ENCODE data around the gene SRM.
"Not testable (repeated sequence)": the region's sequence is repeated elsewhere in the genome, so short reads cannot be mapped to it uniquely, and the experiment has no call there.

The SRM gene

GRCh38 chr1:11059968-11060830 is at the start of gene SRM:
Gene SRM, minus strand, starts transcription at chr1:11060018. Its CDS starts 75 bp downstream, at chr1:11059943.
- DNase-seq (ENCODE audit: low spot score in 2 of 2) = peak; percentile 87 to 92
- H3K27me3 ChIP-seq (ENCODE audit: low read depth) = no peaks in the 10 kb centered on the region
- H3K9me3 ChIP-seq = no peaks in the 10 kb centered on the region; the same call in 1 of the 2 replicates
- peak within 1 kb of the TSS; percentile 83 for H3K4me3 ChIP-seq
- H3K4me1 ChIP-seq = peaks cover 8% of the 10 kb centered on the region; the same call in 1 of the 2 replicates
- peaks cover 48% of the 10 kb centered on the region for H3K36me3 ChIP-seq (replicated peaks)
- in situ Hi-C loops (cut with MboI; ENCODE audit: low sequenced_read_pairs) = loop anchor here (10.0 kb wide), 1 partner anchor 575 kb away; no protein-coding TSS in a partner anchor

- Histone ChIP-seq H3K4me1 (no peaks in the 10 kb centered on the region), H3K4me3 (no peak overlapping the region), H3K9me3 (no peaks in the 10 kb centered on the region), H3K27me3 (ENCODE audit: low read depth) (no peaks in the 10 kb centered on the region), H3K36me3 (replicated peaks) (peaks cover 59% of the 10 kb centered on the region)
- no peak for DNase-seq (ENCODE audit: low spot score in 2 of 2)
- in situ Hi-C loops (cut with MboI; ENCODE audit: low sequenced_read_pairs) = no loop called here
Measured at GRCh38 chr1:11109047-11109760, 49.4 kb upstream of the SRM start.

GRCh38 chr1:11107599-11107998 is 47.8 kb upstream of the SRM start:
- in situ Hi-C loops (cut with MboI; ENCODE audit: low sequenced_read_pairs) = no loop called here
- Histone ChIP-seq H3K4me3 (no peak overlapping the region), H3K4me1 (no peaks in the 10 kb centered on the region), H3K36me3 (replicated peaks) (peaks cover 45% of the 10 kb centered on the region), H3K9me3 (no peaks in the 10 kb centered on the region), H3K27me3 (ENCODE audit: low read depth) (no peaks in the 10 kb centered on the region)
- DNase-seq (ENCODE audit: low spot score in 2 of 2) = no peak

DNA sequence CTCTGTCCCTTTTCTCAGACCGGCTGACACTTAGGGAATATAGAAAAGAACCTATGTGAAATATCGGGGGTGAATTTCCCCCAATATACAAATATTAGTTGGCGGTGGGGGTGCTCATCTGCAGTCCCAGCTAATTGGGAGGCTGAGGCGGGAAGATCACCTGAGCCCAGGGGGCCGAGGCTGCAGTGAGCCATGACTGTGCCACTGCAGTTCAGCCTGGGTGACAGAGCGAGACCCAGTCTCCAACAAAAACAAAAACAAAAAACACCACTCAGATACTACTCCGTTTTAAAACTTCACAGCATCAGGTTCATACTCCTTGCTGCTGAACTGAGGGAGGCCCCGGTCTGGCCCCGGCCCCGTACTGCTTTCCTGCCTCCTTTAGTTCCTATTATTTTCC is 45.8 kb upstream of the SRM start:
- Histone ChIP-seq H3K4me3 (no peak overlapping the region), H3K4me1 (no peaks in the 10 kb centered on the region), H3K9me3 (no peaks in the 10 kb centered on the region), H3K27me3 (ENCODE audit: low read depth) (no peaks in the 10 kb centered on the region), H3K36me3 (replicated peaks) (peaks cover 35% of the 10 kb centered on the region)
- no peak for DNase-seq (ENCODE audit: low spot score in 2 of 2)
- in situ Hi-C loops (cut with MboI; ENCODE audit: low sequenced_read_pairs) = no loop called here

DNA sequence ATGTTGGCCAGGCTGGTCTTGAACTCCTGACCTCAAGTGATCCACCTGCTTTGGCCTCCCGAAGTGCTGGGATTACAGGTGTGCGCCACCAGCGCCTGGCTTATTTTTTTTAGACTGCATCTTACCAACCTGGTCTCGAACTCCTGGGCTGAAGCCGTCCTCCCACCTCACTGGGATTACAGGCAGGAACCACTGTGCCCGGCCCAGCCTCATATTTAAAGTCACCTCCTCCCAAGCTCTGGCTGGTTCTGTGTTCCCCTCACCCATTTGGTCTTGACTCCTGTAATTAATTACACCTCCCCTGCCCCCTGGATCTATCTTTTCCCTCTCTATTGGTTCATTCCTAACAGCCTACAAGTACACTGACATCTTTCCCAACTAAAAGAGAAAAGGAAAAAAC is 41.5 kb upstream of the SRM start:
- Histone ChIP-seq H3K36me3 (replicated peaks) (peaks cover 27% of the 10 kb centered on the region), H3K4me3 (no peak overlapping the region), H3K27me3 (ENCODE audit: low read depth) (no peaks in the 10 kb centered on the region), H3K9me3 (no peaks in the 10 kb centered on the region), H3K4me1 (peaks cover 13% of the 10 kb centered on the region)
- DNase-seq (ENCODE audit: low spot score in 2 of 2) = no peak
- in situ Hi-C loops (cut with MboI; ENCODE audit: low sequenced_read_pairs) = no loop called here

- H3K9me3 ChIP-seq; in situ Hi-C loops (cut with MboI; ENCODE audit: low sequenced_read_pairs); H3K27me3 ChIP-seq (ENCODE audit: low read depth); DNase-seq (ENCODE audit: low spot score in 2 of 2); H3K4me3 ChIP-seq: not testable (repeated sequence)
- Histone ChIP-seq H3K36me3 (replicated peaks) (peaks cover 27% of the 10 kb centered on the region), H3K4me1 (peaks cover 13% of the 10 kb centered on the region)
Measured at GRCh38 chr1:11100806-11101205, 41.0 kb upstream of the SRM start.

GRCh38 chr1:11100149-11100493 is 40.3 kb upstream of the SRM start:
- no peak for DNase-seq (ENCODE audit: low spot score in 2 of 2)
- H3K9me3 ChIP-seq = no peaks in the 10 kb centered on the region
- in situ Hi-C loops (cut with MboI; ENCODE audit: low sequenced_read_pairs) = no loop called here
- peaks cover 13% of the 10 kb centered on the region for H3K4me1 ChIP-seq
- no peaks in the 10 kb centered on the region for H3K27me3 ChIP-seq (ENCODE audit: low read depth)
- peaks cover 32% of the 10 kb centered on the region for H3K36me3 ChIP-seq (replicated peaks)
- H3K4me3 ChIP-seq = peak overlapping the region; percentile 98

DNA sequence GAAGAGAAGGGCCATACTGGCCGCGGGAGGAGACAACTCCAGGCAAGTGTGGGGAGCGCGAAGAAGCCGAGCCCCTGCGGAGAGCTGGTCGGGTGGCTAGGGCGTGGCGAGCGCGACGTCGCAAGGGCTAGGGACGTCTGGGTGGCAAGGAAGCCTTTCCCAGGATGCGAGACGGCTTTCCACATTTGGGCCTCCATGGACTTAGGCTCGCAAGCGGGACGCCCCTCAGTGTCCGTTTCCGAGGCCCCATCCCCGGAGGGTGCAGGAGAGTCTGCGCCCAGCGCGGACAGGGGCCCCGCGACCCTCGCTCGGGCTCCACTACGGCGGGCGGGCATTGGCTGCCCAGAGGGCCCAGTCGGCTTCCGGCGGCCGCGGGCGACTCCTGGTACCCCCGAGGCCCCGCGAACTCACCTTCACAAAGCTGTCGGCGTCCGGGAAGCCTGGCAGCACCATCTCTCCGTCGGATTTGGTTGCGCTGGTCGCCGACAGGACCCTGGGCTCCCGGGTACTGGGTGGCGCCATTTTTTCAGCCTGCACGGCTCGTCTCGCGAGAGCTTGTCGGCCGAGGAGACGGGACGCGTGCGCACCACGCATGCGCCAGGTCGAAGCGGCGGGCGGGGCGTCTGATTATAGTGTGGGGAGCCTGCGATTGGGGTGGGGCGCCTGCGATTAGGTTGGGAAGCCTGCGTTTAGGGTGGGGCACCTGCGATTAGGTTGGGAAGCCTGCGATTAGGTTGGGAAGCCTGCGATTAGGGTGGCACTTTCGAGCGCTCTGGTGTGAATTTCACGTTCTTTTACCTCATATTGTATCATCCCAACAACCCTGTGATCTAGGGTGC is 39.7 kb upstream of the SRM start, which contains the start of gene EXOSC10:
Gene EXOSC10, minus strand, starts transcription at position 560 of the 839 bp plus-strand sequence. Its CDS starts 38 bp downstream, at position 522.
- no peaks in the 10 kb centered on the region for H3K9me3 ChIP-seq
- H3K4me1 ChIP-seq = peaks cover 13% of the 10 kb centered on the region
- no peaks in the 10 kb centered on the region for H3K27me3 ChIP-seq (ENCODE audit: low read depth)
- in situ Hi-C loops (cut with MboI; ENCODE audit: low sequenced_read_pairs) = no loop called here
- H3K4me3 ChIP-seq = peak within 1 kb of the TSS; percentile 98
- H3K36me3 ChIP-seq (replicated peaks) = peaks cover 38% of the 10 kb centered on the region
- DNase-seq (ENCODE audit: low spot score in 2 of 2) = peak; percentile 83 to 96

DNA sequence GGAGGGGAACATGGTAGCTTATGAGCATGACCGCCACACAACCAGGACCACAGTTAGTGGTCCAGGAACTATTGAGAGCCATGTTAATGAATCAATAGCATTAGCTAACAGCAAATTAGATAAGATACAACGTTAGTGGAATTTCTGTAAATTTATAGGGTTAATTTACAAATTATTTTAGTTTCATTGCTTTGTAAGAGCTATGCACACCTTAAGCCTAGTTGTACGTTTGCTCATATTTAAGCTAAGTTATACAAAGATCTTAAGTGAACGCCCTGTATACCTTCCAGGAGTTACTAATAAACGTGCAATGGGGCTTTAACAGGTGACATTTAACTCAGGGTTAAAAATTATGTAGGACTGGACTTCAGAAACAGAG is 39.1 kb upstream of the SRM start:
- Histone ChIP-seq H3K4me3 (peak overlapping the region; percentile 98), H3K4me1 (peaks cover 13% of the 10 kb centered on the region), H3K27me3 (ENCODE audit: low read depth) (no peaks in the 10 kb centered on the region), H3K9me3 (no peaks in the 10 kb centered on the region), H3K36me3 (replicated peaks) (peaks cover 42% of the 10 kb centered on the region)
- in situ Hi-C loops (cut with MboI; ENCODE audit: low sequenced_read_pairs) = no loop called here
- no peak for DNase-seq (ENCODE audit: low spot score in 2 of 2)

- DNase-seq (ENCODE audit: low spot score in 2 of 2); H3K27me3 ChIP-seq (ENCODE audit: low read depth); H3K4me3 ChIP-seq; H3K4me1 ChIP-seq; H3K9me3 ChIP-seq; in situ Hi-C loops (cut with MboI; ENCODE audit: low sequenced_read_pairs): not testable (repeated sequence)
- H3K36me3 ChIP-seq (replicated peaks) = peaks cover 91% of the 10 kb centered on the region
Measured at GRCh38 chr1:11083784-11084183, 24.0 kb upstream of the SRM start.

- no peak overlapping the region for H3K4me3 ChIP-seq
- no peaks in the 10 kb centered on the region for H3K27me3 ChIP-seq (ENCODE audit: low read depth)
- in situ Hi-C loops (cut with MboI; ENCODE audit: low sequenced_read_pairs) = no loop called here
- H3K36me3 ChIP-seq (replicated peaks) = peaks cover 87% of the 10 kb centered on the region
- DNase-seq (ENCODE audit: low spot score in 2 of 2) = no peak
- H3K9me3 ChIP-seq = no peaks in the 10 kb centered on the region; the same call in 1 of the 2 replicates
- H3K4me1 ChIP-seq = no peaks in the 10 kb centered on the region
Measured at GRCh38 chr1:11080931-11081330, 21.1 kb upstream of the SRM start.

GRCh38 chr1:11078631-11079030 is 18.8 kb upstream of the SRM start:
- no peak for DNase-seq (ENCODE audit: low spot score in 2 of 2)
- in situ Hi-C loops (cut with MboI; ENCODE audit: low sequenced_read_pairs) = no loop called here
- peaks cover 85% of the 10 kb centered on the region for H3K36me3 ChIP-seq (replicated peaks)

DNA sequence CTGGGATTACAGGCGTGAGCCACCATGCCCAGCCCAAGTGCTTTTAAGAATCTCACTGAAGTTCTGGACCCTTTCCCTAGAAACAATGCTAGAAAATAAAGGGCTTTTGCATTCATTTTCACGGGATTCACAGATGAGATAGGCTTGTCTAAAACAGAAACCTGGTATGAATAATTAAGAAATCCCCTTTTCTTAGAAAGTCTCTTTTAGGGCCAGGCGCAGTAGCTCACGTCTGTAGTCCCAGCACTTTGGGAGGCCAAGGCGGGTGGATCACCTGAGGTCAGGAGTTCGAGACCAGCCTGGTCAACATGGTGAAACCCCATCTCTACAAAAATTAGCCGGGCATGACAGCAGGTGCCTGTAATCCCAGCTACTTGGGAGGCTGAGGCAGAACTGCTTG is 13.6 kb upstream of the SRM start:
- H3K4me3 ChIP-seq; DNase-seq (ENCODE audit: low spot score in 2 of 2); H3K9me3 ChIP-seq; H3K4me1 ChIP-seq; in situ Hi-C loops (cut with MboI; ENCODE audit: low sequenced_read_pairs); H3K27me3 ChIP-seq (ENCODE audit: low read depth): not testable (repeated sequence)
- peaks cover 85% of the 10 kb centered on the region for H3K36me3 ChIP-seq (replicated peaks)

More at GRCh38 chr1:11078631-11079030, 18.8 kb upstream of the SRM start:
- H3K9me3 ChIP-seq = no peaks in the 10 kb centered on the region
- no peak overlapping the region for H3K4me3 ChIP-seq
- H3K4me1 ChIP-seq = no peaks in the 10 kb centered on the region
- H3K27me3 ChIP-seq (ENCODE audit: low read depth) = no peaks in the 10 kb centered on the region
